Stimulated activated CD4-positive, alpha-beta T cell treated with anti-CD3 and anti-CD28 coated beads, Interleukin-4, amount 100 ng/mL, for 24 hours (primary cell): ENCODE measurements around the gene P2RY4.
"Not testable (repeated sequence)": the region's sequence is repeated elsewhere in the genome, so short reads cannot be mapped to it uniquely, and the experiment has no call there.

Experiments
- DNase-seq: peaks from one replicate; pipeline ENCODE4 v3.0.0-alpha.2; 2020

P2RY4 gene

DNA sequence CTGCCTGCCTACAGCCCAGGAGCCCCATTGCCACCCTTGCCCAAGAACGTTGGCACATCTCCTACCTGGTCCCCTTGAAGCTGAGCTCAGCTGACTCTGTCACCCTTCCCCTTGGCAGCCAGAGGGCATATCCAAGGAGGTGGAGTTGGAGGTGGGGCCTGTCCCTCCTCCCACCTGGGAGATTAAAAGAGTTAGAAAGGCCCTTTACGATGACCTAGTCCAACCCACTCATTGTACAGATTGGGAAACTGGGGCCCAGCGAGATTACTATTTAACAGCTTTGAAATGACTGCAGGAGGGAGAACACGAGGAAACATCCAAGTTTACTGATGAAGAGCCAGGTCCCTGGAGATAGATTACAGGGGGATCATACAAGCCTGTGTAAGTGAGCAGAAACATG, at the start of gene P2RY4:
Gene P2RY4 (minus strand): TSS at position 101 of the 400 bp plus-strand sequence. CDS start 580 bp downstream, outside the sequence.
- DNase-seq = no peak

DNA sequence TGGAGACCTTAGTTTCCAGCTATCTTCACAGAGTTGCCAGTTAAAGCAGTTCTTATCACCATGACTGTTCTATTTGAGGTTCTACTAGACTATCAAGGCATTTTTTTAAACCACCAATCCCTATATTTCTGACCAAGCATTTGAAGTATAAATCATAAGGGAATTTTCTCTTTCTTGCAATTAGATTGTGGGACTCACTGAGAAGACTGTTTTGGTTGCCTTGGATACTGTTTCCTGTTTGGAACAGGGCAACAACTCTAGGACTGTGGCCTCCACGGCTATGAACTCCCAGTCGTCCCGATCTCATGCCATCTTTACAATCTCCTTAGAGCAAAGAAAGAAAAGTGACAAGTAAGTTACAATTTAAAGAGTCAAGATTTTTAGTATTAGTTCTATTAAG, 41.7 kb upstream of the P2RY4 start:
- no peak for DNase-seq

DNA sequence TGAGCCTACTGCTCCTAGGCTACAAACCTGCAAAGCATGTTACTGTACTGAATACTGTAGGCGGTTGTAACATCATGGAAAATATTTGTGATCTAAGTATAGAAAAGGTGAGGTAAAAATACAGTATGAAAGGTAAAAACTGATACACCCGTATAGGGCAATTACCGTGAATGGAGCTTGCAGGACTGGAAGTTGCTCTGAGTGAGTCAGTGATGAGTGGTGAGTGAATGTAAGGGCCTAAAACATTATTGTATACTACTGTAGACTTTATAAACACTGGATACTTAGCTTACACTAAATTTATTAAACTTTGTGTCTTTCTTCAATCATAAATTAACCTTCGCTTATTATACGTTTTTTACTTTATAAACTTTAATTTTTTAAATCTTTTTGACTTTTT, 33.6 kb upstream of the P2RY4 start:
- DNase-seq = no peak

DNA sequence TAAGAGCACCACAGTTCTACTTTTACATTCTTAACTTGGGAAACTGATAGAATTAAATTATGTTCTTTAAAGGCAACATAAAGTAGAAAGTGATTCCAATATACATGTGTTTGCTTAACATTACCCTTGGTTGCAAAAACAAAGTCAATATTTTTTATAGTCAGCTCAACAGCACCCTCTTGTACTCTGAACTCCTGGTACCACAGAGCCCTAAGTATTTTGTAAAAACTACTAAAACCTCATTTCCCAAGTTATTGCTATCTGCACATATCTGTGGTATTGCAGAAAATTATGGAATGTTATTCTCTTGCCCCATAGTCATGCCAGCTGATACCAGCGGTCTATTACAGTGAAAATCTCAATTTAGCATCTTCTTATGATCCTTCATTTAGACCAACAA, 32.8 kb upstream of the P2RY4 start:
- DNase-seq = no peak

DNA sequence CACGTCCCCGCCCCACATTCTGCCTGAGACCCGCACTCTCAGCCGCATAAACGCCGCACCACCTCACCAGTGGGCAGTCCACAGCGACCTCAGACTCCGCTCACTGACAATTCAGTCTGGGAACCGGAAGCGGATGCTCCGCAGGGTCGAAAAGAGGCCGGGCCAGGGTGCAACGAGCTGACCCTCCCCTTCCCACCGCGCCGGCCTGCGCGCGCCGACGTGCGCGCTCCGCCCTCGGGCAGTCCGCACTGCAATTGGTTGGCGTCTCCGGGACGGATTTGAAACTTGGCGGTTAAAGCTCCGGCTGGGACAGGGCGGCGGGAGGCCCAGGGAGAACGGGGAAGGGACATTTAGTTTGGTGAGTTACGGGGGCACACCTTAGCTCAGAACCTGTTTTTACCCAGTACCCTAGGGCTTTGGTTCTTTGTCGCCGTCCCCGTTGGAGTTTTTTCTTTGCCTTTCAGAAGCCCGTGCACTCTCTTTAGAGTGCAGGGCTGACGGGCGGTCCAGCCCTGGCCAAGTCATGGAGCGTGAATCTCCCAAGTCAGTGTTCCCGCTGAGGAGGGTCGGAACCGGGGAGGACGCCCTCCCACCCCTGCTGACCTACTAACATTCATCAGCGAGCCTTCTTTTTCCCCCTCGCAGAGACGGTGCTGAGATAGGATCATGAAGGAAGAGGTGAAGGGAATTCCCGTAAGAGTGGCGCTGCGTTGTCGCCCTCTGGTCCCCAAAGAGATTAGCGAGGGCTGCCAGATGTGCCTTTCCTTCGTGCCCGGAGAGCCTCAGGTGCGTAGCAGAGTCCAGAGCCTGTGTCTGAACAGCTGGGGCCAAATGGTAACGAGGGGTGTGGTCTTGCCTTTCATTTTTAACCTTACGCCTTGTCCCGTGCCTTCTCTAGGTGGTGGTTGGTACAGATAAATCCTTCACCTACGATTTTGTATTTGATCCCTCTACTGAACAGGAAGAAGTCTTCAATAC, 30.1 kb upstream of the P2RY4 start, which contains the start of the genes KIF4A and PDZD11:
Gene KIF4A (plus strand): TSS at position 312 of the 978 bp plus-strand sequence. CDS start 355 bp downstream, at position 667.
Gene PDZD11 (minus strand): TSS at position 135 of the 978 bp plus-strand sequence. CDS start 586 bp downstream, outside the sequence.
- peak; percentile 76 for DNase-seq

DNA sequence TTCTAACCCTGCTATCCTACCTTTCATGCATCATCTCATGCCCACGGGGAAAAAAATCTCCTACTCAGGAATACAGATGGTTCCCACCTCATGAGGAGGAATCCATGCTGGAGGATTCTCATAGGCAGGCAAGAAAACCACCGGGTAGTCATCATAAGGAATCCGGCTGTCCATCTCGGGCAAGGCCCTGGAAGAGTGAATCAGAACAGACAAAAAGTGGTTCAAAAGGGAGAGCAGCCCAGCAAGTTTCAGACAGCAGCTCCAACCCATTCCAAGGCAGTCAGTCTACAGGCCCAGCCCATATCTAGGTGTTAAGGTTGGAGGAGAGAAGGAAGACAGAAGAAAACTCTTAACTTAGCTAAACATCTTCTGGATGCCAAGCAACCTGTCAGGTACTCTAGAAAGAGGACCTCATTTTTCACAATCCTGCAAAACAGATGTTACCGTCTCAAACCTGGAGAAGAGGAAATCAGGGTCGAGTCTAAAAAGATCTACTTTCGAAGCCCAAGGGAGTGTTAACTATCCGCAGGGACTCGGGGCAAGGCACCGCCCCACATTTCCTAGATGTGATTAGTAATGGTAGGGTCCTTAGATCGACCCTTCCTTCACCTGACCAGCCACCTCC, 29.3 kb upstream of the P2RY4 start:
- no peak for DNase-seq

DNA sequence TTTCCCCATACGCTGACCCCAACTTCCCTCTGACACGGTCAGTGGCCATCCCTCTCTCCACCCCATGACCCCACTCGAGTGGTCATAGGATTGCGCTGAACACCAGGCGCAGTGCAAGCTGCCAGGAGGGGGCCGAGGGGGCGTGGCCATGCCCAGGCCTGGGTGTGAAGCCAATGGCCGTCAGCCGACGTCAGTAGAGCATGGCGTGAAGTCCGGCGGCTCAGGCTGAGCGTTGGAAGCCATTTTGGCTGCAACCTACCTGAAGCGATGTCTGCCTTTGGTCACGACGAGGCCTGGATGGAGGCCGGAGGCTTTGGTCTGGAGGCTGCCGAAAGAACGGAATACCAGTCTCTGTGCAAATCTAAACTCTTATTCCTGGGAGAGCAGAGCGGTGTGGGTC, 21.9 kb upstream of the P2RY4 start, which contains the start of gene RAB41:
Gene RAB41 (plus strand): TSS at position 222 of the 400 bp plus-strand sequence. CDS start 46 bp downstream, at position 268.
- no peak for DNase-seq

DNA sequence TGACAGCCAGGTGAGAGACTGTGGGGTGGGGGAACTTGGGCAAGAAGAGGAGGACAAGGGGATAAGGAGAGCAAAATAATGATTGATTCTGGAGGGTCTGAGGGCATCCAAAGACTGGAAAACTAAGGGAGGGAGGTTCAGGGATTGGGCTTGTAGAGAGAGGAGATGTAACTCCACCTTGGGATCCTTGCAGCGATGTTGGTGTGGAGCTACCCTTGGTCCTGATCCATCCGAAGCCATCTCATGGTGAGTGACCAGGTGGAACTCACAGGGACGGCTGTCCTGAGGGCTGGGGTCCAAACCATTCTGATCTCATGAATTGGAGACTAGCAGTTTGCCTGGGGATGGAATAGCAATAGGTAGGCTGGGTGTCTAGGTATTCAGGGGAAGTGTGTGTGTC, 20.6 kb upstream of the P2RY4 start:
- DNase-seq = no peak

DNA sequence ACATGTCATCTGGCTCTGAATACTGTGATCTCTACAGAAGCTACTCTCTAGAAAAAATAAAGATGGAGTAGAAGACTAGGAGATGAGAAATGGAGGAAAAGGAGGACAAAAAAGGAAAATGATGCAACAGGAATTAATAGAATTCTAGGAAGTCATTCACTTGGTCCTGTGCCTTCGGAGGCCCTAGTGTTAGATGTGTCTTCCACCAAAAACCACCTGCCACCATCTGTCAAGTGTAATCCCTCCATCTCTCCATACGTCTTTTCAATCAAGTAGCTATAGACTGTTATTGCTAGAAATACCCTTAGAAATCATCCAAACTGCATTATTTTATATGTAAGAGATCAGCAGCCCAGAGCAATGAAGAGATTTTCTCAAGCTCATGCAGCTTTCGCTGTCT, 19.1 kb upstream of the P2RY4 start:
- no peak for DNase-seq

DNA sequence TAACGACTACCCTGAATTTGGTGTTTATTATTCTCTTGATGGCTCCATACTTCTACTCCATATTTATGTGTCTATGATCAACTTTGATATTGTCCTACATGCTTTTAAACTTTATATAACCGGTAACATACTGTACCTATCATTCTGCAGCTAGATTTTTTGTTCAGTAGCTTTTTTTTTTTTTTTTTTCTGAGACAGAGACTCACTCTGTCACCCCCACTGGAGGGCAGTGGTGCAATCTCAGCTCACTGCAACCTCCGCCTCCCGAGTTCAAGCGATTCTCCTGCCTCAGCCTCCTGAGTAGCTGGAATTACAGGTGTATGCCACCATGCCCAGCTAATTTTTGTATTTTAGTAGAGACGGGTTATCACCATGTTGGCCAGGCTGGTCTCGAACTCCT, 14.0 kb upstream of the P2RY4 start:
- not testable (repeated sequence) for DNase-seq

DNA sequence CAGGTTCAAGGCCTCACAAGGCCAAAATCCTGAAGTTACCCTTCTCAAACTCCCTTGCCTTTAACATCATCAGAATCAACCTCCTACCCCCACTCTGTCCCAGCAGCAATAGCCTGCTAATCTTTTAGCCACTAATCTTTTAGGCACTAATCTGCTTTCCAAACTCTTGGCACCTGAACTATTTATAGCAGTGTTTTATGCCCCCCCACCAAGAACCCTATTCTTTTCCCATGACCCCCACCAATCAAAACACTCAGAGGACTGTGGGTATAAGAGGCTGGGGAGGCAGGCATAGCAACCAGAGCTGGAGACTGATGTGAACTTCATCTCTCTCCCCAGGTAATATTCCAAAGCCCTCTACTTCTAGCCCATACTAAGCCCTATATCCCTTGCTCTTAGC, 8.0 kb upstream of the P2RY4 start, which contains the start of gene ARR3:
Gene ARR3 (plus strand): TSS at position 301 of the 400 bp plus-strand sequence. CDS start 1,052 bp downstream, outside the sequence.
- no peak for DNase-seq

DNA sequence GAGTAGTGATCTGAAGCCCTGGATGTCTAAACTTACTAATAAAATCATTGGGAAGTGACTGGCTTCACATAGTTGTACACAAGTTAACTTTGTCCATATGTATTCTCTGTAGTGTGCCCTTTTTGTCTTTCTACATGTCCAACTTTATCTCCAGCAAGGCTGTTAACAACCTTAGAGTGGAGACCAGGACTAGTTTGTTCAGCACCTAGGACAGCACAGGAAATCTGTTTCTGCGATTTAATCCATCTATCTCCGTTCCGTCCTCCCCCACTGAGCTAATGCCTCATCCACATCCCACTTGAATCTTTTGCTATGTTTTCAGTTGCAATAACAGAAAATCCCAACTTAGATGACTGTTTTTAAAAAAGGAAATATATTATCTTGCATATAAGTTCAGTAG, 4.8 kb upstream of the P2RY4 start:
- no peak for DNase-seq

DNA sequence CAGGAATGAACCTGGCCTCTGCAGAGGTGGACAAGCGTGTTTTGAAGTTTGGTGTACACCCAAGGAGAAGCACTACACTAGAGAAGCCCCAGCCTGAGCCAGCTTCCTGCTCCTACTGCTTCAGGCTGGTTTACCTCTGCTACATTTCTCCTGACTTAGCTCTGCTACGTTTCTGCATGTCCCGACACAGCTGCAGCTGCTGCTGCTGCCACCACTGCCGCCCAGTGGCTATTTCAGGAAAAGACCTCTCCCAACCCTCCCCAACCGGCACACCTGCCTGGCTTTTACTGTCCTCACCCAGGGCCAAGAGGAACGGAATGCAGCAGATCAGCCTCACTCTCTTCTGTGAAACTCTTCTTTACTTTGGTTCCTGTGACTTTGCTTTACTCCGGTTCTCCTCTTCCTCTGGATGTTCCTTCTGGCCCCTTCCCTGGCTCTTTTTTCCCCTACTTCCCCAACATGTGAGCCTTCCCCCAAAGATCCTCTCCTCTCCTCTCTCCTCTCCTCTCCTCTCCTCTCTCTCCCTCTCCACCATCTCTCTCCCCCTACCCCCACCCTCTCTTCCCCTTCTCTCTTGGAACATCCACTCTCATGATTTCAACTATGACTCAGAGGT, 3.1 kb upstream of the P2RY4 start:
- peak; percentile 11 for DNase-seq

DNA sequence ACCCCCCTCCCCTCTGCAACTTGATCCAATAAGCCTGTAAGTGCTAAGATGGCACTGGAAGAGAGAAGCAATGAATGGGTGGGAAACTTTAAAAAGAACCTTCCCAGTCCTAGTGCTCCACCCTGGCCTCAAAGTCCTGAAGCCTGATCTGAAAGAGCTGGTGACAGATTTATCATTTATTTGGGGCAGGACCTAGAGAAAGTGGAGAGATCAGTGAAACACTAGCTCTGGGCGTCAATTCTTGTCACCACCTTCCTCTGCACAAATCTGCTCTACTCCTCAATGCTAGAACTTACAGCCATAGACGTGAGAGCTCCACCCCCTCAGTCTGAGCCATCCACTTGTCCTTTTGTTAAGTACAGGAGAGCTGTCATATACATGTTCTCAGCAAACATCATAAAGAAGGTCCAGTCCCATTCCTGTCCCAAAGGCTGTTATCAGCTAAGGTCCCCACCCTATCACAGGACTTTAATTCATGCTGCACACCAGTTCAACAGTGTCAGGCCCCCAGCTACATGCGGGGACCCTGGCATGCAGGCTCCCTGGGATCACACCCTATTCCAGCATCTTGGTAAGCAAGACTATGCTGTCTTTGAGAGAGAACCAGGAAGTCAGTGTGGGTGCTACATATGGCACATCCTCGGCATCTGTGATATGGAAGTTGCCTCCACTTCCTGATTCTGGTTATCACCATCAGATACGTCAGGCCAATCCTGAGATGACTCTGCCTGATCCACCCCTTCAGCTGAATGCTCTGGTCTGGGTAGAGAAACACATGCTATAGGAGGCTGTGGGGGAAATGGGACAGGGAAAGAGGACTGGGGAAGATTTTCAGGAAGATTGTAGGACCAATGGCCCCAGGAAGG, 2.3 kb downstream of the P2RY4 start:
- no peak for DNase-seq

DNA sequence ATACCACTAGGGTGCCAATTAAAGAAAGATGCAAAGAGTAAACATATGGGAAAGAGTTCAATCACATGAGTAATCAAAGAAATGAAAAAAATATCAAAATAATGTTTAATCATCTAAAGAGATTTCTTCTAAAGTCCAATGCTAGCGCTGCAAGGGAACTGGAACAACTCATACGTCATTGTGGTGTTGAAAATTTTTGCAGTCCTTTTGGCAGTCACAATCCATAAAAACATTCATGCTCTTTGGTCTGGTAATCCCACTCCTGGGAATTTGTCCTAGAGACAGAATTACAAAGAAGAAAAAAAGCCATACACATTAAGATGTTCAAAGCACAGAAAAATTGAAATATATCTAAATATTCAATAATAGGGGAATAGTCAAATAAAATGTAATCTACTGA, 4.6 kb downstream of the P2RY4 start:
- DNase-seq = no peak

DNA sequence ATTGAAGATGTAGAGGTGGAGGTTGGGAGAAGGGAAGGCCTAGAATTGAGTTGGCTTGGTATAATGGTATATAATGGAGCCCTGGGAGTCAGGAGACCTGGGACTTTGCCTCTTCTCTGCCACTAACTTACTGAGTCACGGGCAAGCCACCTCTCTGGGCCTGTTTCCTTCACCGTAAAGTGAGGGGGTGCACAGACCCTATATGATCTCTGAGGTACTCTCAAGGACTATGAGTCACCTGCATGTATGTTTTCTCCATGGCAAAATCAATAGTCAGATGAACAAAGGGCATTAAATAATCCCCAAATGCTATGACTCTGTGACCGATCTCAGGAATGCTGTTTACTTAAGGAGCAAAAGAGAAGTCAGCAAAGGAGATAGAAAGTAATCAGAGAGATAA, 5.1 kb downstream of the P2RY4 start:
- no peak for DNase-seq

DNA sequence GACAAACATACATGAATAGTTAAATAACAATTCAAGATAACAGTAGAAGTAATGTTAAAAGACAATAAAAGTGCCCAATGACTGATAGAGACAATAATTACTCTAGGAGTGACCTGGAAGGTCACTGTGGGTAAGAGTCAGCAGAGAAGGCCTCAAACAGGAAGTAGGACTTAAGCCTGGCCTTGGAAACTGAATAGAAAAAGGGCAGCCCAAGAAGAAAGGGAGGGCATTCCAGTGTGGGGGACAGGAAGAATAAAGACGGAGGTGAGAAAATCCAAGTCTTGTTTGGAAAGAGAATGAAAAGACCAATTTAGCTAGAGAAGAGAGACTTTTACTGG, 6.0 kb downstream of the P2RY4 start:
- no peak for DNase-seq

DNA sequence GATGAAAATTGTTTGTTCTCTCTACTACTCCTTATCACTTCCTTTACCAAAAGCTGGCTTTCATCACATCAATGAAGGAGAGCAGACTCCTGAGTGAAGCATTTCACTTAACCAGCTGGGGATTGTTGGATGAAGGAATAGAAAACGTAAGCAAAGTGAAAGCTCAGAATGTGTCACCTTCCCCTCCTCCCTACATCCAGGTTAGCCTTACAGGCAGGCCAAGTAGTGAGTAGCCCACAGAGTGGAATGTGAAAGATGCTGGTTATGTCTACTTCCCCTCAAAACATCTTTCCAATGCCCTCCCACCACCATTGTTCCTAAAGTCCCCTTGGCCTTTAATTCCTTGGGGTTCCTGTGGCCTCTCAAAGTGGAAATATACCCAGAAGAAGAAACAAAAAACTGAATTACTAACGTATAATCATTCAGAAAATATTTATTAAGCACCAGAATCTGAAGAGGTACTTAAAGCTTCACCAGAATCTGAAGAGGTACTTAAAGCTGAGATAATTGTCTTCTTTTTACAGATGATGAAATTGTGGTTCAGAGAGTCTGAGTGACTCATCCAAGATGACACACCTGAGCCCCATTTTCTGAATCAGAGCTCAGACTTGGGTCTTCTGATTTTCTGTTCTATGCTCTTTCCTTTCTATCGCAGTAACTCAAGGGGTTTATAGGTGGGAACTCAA, 6.5 kb downstream of the P2RY4 start:
- DNase-seq = no peak

DNA sequence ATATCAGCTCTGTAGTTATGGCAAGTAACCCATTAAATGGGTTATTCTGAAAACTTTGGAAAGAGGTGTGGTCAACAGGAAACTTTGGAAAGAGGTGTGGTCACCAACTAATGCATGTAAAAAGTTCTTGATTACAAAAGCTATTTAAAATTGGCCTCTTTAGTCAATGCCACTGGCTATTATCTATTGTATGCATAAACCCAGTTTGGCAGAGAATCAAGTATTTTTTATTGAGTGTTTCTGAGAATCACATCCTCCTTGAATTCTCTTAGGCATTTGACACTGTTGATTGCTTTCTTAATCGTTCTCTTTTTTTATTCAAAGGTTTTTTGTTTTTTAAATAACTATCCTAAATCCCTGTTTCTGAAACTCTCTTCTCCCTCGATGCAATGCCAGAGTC, 7.5 kb downstream of the P2RY4 start:
- DNase-seq = no peak

DNA sequence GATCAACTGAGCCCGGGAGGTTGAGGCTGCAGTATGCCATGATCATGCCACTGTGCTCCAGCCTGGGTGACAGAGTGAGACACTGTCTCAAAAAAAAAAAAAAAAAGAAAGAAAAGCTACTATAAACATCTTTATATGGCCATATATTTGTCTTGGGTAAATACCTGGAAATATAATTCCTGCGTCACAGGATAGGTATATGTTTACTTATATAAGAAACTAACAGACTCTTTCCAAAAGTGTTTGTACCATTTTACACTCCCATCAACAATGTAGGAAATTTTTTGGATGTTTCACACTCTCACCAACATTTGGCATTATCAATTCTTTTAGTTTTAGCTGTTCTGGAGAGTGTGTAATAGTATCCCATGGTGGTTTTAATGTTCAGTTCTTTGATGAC, 12.8 kb downstream of the P2RY4 start:
- no peak for DNase-seq

DNA sequence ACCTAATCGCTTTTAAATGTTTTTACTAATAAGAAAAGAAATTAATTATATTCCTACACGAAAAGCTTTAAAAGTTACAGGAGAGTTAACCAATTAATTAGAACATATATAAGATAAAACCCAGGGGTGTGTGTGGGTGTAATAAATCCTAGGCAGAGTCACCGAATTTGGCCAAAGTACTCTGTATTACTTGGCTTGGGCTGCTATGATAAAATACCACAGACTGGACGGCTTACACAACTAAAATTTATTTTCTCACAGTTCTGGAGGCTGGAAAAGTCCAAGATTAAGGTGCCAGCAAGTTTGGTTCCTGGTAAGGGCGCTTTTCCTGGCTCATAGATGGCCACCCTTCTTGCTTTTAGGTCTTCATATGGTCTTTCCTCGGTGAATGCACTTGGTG, 15.1 kb downstream of the P2RY4 start:
- no peak for DNase-seq

DNA sequence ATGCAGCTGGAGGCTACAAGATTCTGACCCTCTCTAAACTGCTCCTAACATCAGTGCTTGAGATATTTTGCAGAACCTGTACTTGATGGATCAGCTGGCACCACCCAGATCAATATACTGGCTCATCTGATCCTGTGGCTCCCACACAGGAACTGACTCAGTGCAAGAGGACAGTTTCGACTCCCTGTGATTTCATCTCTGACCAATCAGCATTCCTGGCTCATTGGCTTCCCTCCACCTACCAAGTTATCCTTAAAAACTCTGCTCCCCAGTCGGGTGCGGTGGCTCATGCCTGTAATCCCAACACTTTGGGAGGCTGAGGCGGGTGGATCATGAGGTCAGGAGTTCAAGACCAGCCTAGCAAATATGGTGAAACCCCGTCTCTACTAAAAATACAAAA, 16.4 kb downstream of the P2RY4 start:
- not testable (repeated sequence) for DNase-seq
